Measurements from ENCODE around the gene TFAP2A.
A peak's percentile ranks its signal among the peaks of the same experiment; 100 is the strongest.

TFAP2A gene

DNA sequence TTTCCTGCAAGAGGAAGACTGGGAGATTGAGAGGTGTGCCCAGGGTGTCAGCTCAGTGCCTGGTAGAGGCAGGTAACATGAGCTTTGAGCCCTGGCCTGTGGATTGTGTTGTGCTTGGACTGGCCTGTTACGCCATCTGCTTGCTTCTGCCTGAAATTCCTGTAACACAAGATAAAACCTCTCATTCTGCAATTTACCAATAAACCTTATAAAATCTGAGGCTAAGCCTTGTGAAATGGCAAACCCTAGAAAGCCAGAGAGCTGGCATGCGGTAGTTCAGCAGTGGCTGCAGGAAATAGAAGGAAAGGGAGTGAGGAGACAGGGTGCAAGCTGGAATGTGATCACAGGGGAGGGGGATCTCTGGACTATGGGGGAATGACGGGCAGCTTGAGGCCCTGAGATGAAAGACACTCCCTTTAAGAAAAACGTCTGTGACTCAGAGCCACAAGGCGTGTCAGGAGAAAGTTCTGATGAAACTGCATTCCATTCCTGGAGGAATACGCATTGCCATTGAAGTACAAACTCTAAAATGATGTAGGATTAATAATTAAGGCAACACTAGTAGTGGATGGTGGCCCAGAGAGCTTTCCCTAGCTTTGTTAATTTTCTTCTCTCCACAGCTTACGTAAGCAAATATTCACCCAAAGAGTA is 26.3 kb upstream of the TFAP2A start:
- DNase-seq (ENCODE audit: low read depth) = peak; percentile 89
- H3K4me3 ChIP-seq (ENCODE audit: low read depth, low read length) = no peak overlapping the region
- TF ChIP-seq, protein P1, sequence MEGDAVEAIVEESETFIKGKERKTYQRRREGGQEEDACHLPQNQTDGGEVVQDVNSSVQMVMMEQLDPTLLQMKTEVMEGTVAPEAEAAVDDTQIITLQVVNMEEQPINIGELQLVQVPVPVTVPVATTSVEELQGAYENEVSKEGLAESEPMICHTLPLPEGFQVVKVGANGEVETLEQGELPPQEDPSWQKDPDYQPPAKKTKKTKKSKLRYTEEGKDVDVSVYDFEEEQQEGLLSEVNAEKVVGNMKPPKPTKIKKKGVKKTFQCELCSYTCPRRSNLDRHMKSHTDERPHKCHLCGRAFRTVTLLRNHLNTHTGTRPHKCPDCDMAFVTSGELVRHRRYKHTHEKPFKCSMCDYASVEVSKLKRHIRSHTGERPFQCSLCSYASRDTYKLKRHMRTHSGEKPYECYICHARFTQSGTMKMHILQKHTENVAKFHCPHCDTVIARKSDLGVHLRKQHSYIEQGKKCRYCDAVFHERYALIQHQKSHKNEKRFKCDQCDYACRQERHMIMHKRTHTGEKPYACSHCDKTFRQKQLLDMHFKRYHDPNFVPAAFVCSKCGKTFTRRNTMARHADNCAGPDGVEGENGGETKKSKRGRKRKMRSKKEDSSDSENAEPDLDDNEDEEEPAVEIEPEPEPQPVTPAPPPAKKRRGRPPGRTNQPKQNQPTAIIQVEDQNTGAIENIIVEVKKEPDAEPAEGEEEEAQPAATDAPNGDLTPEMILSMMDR (conservative IDR thresholded peaks at IDR 0.05; ENCODE audit: low read depth, low read length) = no peak

DNA sequence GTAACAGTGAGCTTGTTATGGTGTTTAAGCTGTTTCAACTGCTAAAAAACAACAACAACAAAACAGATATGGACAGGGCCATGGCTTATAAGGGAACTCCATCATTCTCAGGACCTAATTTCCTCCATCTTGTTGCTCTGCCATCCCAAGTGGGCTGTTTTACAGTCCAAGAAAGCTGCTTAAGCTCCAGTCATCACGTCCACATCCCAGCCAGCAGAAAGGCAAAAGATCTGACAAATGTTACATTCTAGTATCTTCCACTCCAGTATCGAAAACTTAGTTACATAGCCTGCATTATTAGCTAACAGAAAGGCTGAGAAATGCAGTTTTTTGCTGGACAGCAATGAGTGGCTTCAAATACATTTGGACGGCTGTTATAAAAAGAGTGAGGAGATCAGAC is 23.0 kb upstream of the TFAP2A start:
- H3K4me3 ChIP-seq (ENCODE audit: low read depth, low read length) = no peak overlapping the region
- TF ChIP-seq, protein P1 (conservative IDR thresholded peaks at IDR 0.05; ENCODE audit: low read depth, low read length) = no peak
- no peak for DNase-seq (ENCODE audit: low read depth)

DNA sequence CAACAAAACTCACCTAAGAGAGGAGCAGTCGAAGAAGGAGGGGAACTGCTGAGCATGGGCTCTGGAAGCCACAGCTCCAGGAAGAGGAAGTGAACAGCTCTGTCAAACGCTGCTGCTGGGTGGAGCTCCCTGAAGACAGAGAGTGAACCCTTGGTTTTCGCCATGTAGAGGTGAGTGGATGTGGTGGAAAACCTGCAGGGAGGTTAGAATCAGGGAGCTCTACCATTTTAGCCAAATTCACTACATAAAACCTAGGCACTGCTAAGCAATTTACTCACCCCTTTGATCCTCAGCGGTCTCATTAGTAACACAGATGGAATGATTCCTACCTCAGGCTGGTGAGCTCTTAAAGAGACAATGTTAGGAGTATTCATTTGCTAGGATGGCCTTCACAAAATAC is 19.4 kb upstream of the TFAP2A start:
- H3K4me3 ChIP-seq (ENCODE audit: low read depth, low read length) = no peak overlapping the region
- TF ChIP-seq, protein P1 (conservative IDR thresholded peaks at IDR 0.05; ENCODE audit: low read depth, low read length) = no peak
- DNase-seq (ENCODE audit: low read depth) = no peak

DNA sequence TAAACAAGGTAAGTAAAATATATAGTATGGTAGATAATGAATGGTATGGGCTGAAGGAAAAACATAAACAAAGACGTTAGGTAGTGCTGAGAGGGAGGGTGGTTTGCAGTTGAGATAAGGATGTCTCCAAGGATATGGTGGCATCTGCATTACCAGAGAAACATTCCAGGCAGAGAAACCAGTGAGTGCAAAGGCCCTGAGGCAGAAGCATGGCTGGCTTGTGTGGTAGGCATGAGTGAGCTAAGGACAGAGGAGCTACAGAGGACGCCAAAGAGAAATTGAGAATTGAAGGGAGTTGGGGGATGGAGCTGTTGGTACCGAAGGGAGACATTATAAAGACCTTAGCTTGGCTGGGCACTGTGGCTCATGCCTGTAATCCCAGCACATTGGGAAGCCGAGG is 18.4 kb upstream of the TFAP2A start:
- no peak for DNase-seq (ENCODE audit: low read depth)
- H3K4me3 ChIP-seq (ENCODE audit: low read depth, low read length) = no peak overlapping the region
- TF ChIP-seq, protein P1 (conservative IDR thresholded peaks at IDR 0.05; ENCODE audit: low read depth, low read length) = no peak

DNA sequence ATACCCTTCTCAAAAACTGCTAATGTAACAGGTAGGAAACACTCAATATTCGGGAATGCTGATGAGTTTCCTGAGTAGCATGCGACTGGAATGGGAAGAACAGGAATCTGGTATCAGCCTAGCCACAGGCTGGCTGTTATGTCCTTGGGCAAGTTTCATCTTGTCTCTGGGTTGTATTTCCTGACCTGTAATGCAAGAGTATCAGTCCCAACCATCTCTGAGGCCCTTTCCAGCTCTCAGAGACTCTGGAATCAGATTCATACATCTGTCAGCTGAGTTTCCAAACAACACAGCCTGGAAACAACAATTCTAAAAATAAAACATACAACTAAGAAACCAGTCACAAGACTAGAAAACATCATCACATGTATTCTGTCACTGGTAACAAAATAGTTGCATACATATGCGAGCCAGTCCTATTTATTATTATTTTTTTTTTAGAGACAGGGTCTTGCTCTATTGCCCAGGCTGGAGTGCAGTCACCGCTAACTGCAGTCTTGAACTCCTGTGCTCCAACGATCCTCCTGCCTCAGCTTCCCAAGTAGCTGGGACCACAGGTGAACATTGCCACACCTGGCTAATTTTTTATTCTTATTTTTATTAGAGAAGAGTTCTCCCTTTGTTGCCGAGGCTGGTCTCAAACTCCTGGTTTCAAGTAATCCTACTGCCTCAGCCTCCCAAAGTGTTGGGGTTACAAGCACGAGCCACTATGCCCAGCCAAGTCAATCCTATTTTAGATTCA is 16.7 kb upstream of the TFAP2A start:
- DNase-seq (ENCODE audit: low read depth) = no peak
- TF ChIP-seq, protein P1 (conservative IDR thresholded peaks at IDR 0.05; ENCODE audit: low read depth, low read length) = no peak
- H3K4me3 ChIP-seq (ENCODE audit: low read depth, low read length) = no peak overlapping the region

DNA sequence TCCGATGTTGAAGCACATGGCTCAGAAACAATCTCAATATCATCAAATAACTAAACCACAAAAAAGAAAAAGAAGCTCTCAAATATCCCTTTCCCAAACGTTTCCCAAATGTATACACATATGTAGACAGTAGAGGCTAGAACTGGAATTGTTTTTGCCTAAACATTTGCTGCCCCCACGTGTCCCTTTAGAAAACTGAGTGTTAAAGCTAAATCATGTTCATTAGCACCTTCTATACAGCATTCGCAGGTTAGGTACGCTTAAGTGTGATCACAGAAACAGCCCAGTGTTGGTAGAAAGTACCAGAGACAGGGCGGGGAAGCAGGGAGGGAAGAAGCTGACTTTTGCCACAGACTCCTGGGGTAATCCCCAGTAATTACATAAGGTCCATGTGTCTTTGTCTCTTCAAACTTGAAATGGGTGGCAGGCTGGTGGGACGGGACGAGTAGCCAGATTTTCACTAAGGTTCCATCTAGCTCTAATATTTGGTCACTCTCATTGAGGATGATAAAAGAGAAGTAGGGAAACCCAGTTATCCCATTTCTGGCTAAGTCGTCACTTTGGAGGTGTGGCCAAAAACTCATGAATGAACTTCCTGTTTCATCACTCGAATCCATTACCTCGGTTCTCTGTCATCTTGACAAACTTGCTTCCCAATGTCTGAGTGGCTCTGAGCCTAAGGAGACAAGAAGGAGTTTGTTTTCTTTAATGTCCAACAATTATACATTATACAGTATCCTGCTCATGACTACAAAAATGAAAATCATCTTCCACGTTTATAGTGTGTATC is 15.0 kb upstream of the TFAP2A start:
- H3K4me3 ChIP-seq (ENCODE audit: low read depth, low read length) = no peak overlapping the region
- peak; percentile 64 for DNase-seq (ENCODE audit: low read depth)
- TF ChIP-seq, protein P1 (conservative IDR thresholded peaks at IDR 0.05; ENCODE audit: low read depth, low read length) = peak; percentile 60
